OCI-LY1 (cell line): ENCODE measurements around the gene MROH2A.

ENCODE experiments used
- H2AFZ ChIP-seq: fragments of 200-600 bp; sonication (generic), shearing (Covaris generic); 2 replicates; pipeline ENCODE4 v1.6.0; 2014; ENCODE audit warnings: antibody characterized with exemption, mild to moderate bottlenecking, low read length
- H3F3A ChIP-seq: fragments of 200-600 bp; sonication (generic), shearing (Covaris generic); 2 replicates; pipeline ENCODE4 v1.6.0; 2014; ENCODE audit warnings: mild to moderate bottlenecking, antibody characterized with exemption, low read length, moderate library complexity; ENCODE audit not compliant: insufficient read depth
- H3K27ac ChIP-seq: fragments of 200-600 bp; sonication (generic); 2 replicates; pipeline ENCODE4 v1.5.1; 2014; ENCODE audit warnings: low read length, mixed run types, mild to moderate bottlenecking, low read depth; ENCODE audit not compliant: poor library complexity, severe bottlenecking
- H3K27me3 ChIP-seq: fragments of 200-600 bp; sonication (generic); 2 replicates; pipeline ENCODE4 v1.6.0; 2014; ENCODE audit warnings: antibody characterized with exemption, mild to moderate bottlenecking, low read length, moderate library complexity; ENCODE audit not compliant: insufficient read depth
- H3K36me3 ChIP-seq: fragments of 200-600 bp; sonication (generic); 2 replicates; pipeline ENCODE4 v1.6.1; 2014; ENCODE audit warnings: mild to moderate bottlenecking, antibody characterized with exemption, low read length, moderate library complexity, mixed read lengths; ENCODE audit not compliant: insufficient read depth
- H3K4me1 ChIP-seq: fragments of 200-600 bp; sonication (generic); 2 replicates; pipeline ENCODE4 v1.5.1; 2014; ENCODE audit warnings: mild to moderate bottlenecking, low read length, moderate library complexity; ENCODE audit not compliant: insufficient read depth, severe bottlenecking
- H3K4me2 ChIP-seq: fragments of 200-600 bp; sonication (generic), shearing (Covaris generic); 2 replicates; pipeline ENCODE4 v1.6.1; 2014; ENCODE audit warnings: low read length
- H3K4me3 ChIP-seq: fragments of 200-600 bp; sonication (generic); 2 replicates; pipeline ENCODE4 v1.5.1; 2014; ENCODE audit warnings: low read length, low read depth, mild to moderate bottlenecking, mixed read lengths; ENCODE audit not compliant: poor library complexity, severe bottlenecking
- H3K79me2 ChIP-seq: fragments of 200-600 bp; shearing (Covaris generic); 2 replicates; pipeline ENCODE4 v1.6.1; 2016; ENCODE audit warnings: mixed run types, low read length, mixed read lengths; ENCODE audit not compliant: insufficient read depth
- H3K9ac ChIP-seq: fragments of 200-600 bp; sonication (generic), shearing (Covaris generic); 2 replicates; pipeline ENCODE4 v1.6.1; 2014; ENCODE audit warnings: mild to moderate bottlenecking, low read length, mixed read lengths
- H3K9me2 ChIP-seq: fragments of 200-600 bp; sonication (generic), shearing (Covaris generic); 2 replicates; pipeline ENCODE4 v1.6.1; 2014; ENCODE audit warnings: low read depth, mild to moderate bottlenecking, low read length, mixed read lengths
- H3K9me3 ChIP-seq: fragments of 200-600 bp; shearing (Covaris generic); 2 replicates; pipeline ENCODE4 v1.6.1; 2014; ENCODE audit warnings: low read length, mixed read lengths
- H4K20me1 ChIP-seq: fragments of 200-600 bp; sonication (generic), shearing (Covaris generic); 2 replicates; pipeline ENCODE4 v1.6.0; 2016; ENCODE audit warnings: mild to moderate bottlenecking, low read length; ENCODE audit not compliant: insufficient read depth
- CTCF ChIP-seq: fragments of 200-600 bp; sonication (generic), shearing (Covaris generic); IDR thresholded peaks from 2 replicates; pipeline ENCODE4 v1.5.1; 2017; ENCODE audit warnings: mild to moderate bottlenecking, antibody characterized with exemption, low read length, moderate library complexity, mixed read lengths
- EZH2 ChIP-seq: fragments of 200-600 bp; sonication (generic), shearing (Covaris generic); IDR thresholded peaks from 2 replicates; pipeline ENCODE4 v1.8.0; 2017; ENCODE audit warnings: borderline replicate concordance, mixed run types, mild to moderate bottlenecking, antibody characterized with exemption, low read length, moderate library complexity, mixed read lengths

Gene MROH2A

GRCh38 chr2:233802132-233802815, 24.1 kb downstream of the MROH2A start:
- Histone ChIP-seq H3K27me3 (no peaks in the 10 kb centered on the region), H3K79me2 (no peaks in the 10 kb centered on the region), H4K20me1 (no peaks in the 10 kb centered on the region), H3K4me1 (no peaks in the 10 kb centered on the region), H2AFZ (no peak overlapping the region), H3F3A (no peaks in the 10 kb centered on the region), H3K36me3 (no peaks in the 10 kb centered on the region), H3K9me3 (no peaks in the 10 kb centered on the region), H3K9ac (no peak overlapping the region), H3K9me2 (no peaks in the 10 kb centered on the region), H3K4me3 (no peak overlapping the region), H3K4me2 (no peak overlapping the region), H3K27ac (no peak overlapping the region)
- TF ChIP-seq CTCF = no peak

GRCh38 chr2:233803292-233803911, 25.3 kb downstream of the MROH2A start:
- no peaks in the 10 kb centered on the region for H3K36me3 ChIP-seq
- H3K27me3 ChIP-seq = no peaks in the 10 kb centered on the region
- TF ChIP-seq CTCF = no peak
- no peak for TF ChIP-seq EZH2
- H3K9me2 ChIP-seq = no peaks in the 10 kb centered on the region
- H3K9ac ChIP-seq = no peak overlapping the region
- H4K20me1 ChIP-seq = no peaks in the 10 kb centered on the region
- no peak overlapping the region for H3K27ac ChIP-seq
- no peak overlapping the region for H3K4me2 ChIP-seq
- no peaks in the 10 kb centered on the region for H3K79me2 ChIP-seq
- H2AFZ ChIP-seq = no peak overlapping the region
- no peaks in the 10 kb centered on the region for H3F3A ChIP-seq
- H3K4me1 ChIP-seq = no peaks in the 10 kb centered on the region
- no peak overlapping the region for H3K4me3 ChIP-seq
- no peaks in the 10 kb centered on the region for H3K9me3 ChIP-seq

- H3F3A ChIP-seq = no peaks in the 10 kb centered on the region
- no peak overlapping the region for H2AFZ ChIP-seq
- H3K27me3 ChIP-seq = no peaks in the 10 kb centered on the region
- H3K4me1 ChIP-seq = no peaks in the 10 kb centered on the region
- H3K9me3 ChIP-seq = no peaks in the 10 kb centered on the region
- no peak overlapping the region for H3K4me3 ChIP-seq
- H3K4me2 ChIP-seq = no peak overlapping the region
- H4K20me1 ChIP-seq = no peaks in the 10 kb centered on the region
- H3K9me2 ChIP-seq = no peaks in the 10 kb centered on the region
- no peaks in the 10 kb centered on the region for H3K36me3 ChIP-seq
- TF ChIP-seq CTCF (no peak), EZH2 (no peak)
- no peak overlapping the region for H3K9ac ChIP-seq
- no peak overlapping the region for H3K27ac ChIP-seq
- no peaks in the 10 kb centered on the region for H3K79me2 ChIP-seq
These were observed 25.9 kb downstream of the MROH2A start for GRCh38 chr2:233803994-233804393.
